Sigmoid colon (tissue), 4 donors: Measurements from ENCODE around the gene C13orf46.

ENCODE experiments used
- EP300 ChIP-seq, 4 donors: sonication (generic); formaldehyde crosslinking; IDR thresholded peaks; one replicate each; pipeline ENCODE4 v1.6.1; 2017; ENCODE audit warnings: antibody characterized with exemption in 4 of 4
- POLR2A ChIP-seq, 2 donors: fragments of 450-650 bp; IDR thresholded peaks; one replicate each; pipeline ENCODE4 v1.6.1; 2016; ENCODE audit warnings: antibody characterized with exemption in 2 of 2, mild to moderate bottlenecking in 2 of 2, moderate library complexity in 2 of 2
- POLR2AphosphoS5 ChIP-seq, 4 donors: sonication (generic); formaldehyde crosslinking; IDR thresholded peaks; one replicate each; pipeline ENCODE4 v1.6.1; 2017; ENCODE audit warnings: antibody characterized with exemption in 4 of 4

GRCh38 chr13:114005206-114005724 lies 31.4 kb upstream of the C13orf46 start:
- no peak for TF ChIP-seq EP300 (IDR thresholded peaks at IDR 0.05)
- TF ChIP-seq POLR2A (IDR thresholded peaks at IDR 0.05), result no peak
- no peak for TF ChIP-seq POLR2AphosphoS5 (IDR thresholded peaks at IDR 0.05)
